ENCODE measurements around the gene PRDM11. TPM values are rescaled to one million over a fixed set of nuclear protein-coding genes. Genes with fewer than 3 reads are reported as not detected.
A peak's percentile ranks its signal among the peaks of the same experiment; 100 is the strongest.

Gene PRDM11
- total and polyA plus RNA-seq, 9 donors = 8.7 to 45.4 (median 28.9) TPM

GRCh38 chr11:45158210-45158731, 11.8 kb downstream of the PRDM11 start:
- WGBS, 3 donors = 15 to 32% (median 26%) methylated on average over 8 of the region's 8 CpGs
- no peaks in the 10 kb centered on the region for H3K9me3 ChIP-seq
- no peaks in the 10 kb centered on the region for H3K36me3 ChIP-seq
- TF ChIP-seq CTCF (IDR thresholded peaks at IDR 0.05) (no peak), POLR2A (IDR thresholded peaks at IDR 0.05) (no peak), EP300 (IDR thresholded peaks at IDR 0.05) (no peak)
- no peak overlapping the region for H3K4me3 ChIP-seq
- H3K4me1 ChIP-seq (ENCODE audit: insufficient read depth) = peaks cover 52% of the 10 kb centered on the region
- DNase-seq = peak; percentile 64 to 79 (median 68)
- no peaks in the 10 kb centered on the region for H3K27me3 ChIP-seq
- peak overlapping the region; percentile 67 to 81 for H3K27ac ChIP-seq
- intact Hi-C loops (cut with DNase I) = no loop called here

GRCh38 chr11:45158891-45159605, 12.6 kb downstream of the PRDM11 start:
- peak overlapping the region in 1 of 2 donors; percentile 81 for H3K27ac ChIP-seq
- peaks cover 52% of the 10 kb centered on the region for H3K4me1 ChIP-seq (ENCODE audit: insufficient read depth)
- no peaks in the 10 kb centered on the region for H3K36me3 ChIP-seq
- TF ChIP-seq EP300 (IDR thresholded peaks at IDR 0.05) (no peak), CTCF (IDR thresholded peaks at IDR 0.05) (no peak), POLR2A (IDR thresholded peaks at IDR 0.05) (no peak)
- H3K4me3 ChIP-seq = no peak overlapping the region
- intact Hi-C loops (cut with DNase I) = no loop called here
- no peaks in the 10 kb centered on the region for H3K27me3 ChIP-seq
- H3K9me3 ChIP-seq = no peaks in the 10 kb centered on the region
- peak in 4 of 5 donors; percentile 46 to 70 (median 50) for DNase-seq
- 39 to 47% (median 46%) methylated on average over 13 of the region's 13 CpGs for WGBS, 3 donors

- H3K4me1 ChIP-seq (ENCODE audit: insufficient read depth) = peaks cover 49% of the 10 kb centered on the region
- H3K36me3 ChIP-seq = no peaks in the 10 kb centered on the region
- H3K27me3 ChIP-seq = no peaks in the 10 kb centered on the region
- WGBS, 3 donors = 71 to 96% (median 91%) methylated on average over 3 of the region's 3 CpGs
- H3K9me3 ChIP-seq = no peaks in the 10 kb centered on the region
- H3K27ac ChIP-seq = peak overlapping the region in 1 of 2 donors; percentile 81
- intact Hi-C loops (cut with DNase I) = no loop called here
- no peak for TF ChIP-seq POLR2A (IDR thresholded peaks at IDR 0.05)
- TF ChIP-seq EP300 (IDR thresholded peaks at IDR 0.05) = no peak
- TF ChIP-seq CTCF (IDR thresholded peaks at IDR 0.05) = no peak
- no peak for DNase-seq
- no peak overlapping the region for H3K4me3 ChIP-seq
Observed at GRCh38 chr11:45159781-45160365, 13.4 kb downstream of the PRDM11 start.

GRCh38 chr11:45161252-45162063, 15.0 kb downstream of the PRDM11 start:
- TF ChIP-seq EP300 (IDR thresholded peaks at IDR 0.05) (no peak), POLR2A (IDR thresholded peaks at IDR 0.05) (no peak)

More at GRCh38 chr11:45161252-45162063, 15.0 kb downstream of the PRDM11 start:
- 16 to 26% (median 18%) methylated on average over 20 to 23 of the region's 23 CpGs for WGBS, 3 donors
- peak in 3 of 5 donors; percentile 46 to 57 (median 51) for DNase-seq
- H3K9me3 ChIP-seq = no peaks in the 10 kb centered on the region
- no peak overlapping the region for H3K4me3 ChIP-seq
- H3K36me3 ChIP-seq = no peaks in the 10 kb centered on the region
- intact Hi-C loops (cut with DNase I) = no loop called here
- H3K27me3 ChIP-seq = no peaks in the 10 kb centered on the region
- H3K4me1 ChIP-seq (ENCODE audit: insufficient read depth) = peaks cover 38% of the 10 kb centered on the region
- H3K27ac ChIP-seq = peak overlapping the region; percentile 44 to 51
